ENCODE data around the gene ATXN7L1. TPM values are rescaled to one million over a fixed set of nuclear protein-coding genes. Genes with fewer than 3 reads are reported as not detected.
A peak's percentile ranks its signal among the peaks of the same experiment; 100 is the strongest.

Gene ATXN7L1
- total and polyA plus RNA-seq, 3 experiments from 2014 or later, result 9.0 to 18.0 (median 9.7) TPM

- H3K27ac Mint-ChIP-seq, result no peak overlapping the region
- no peaks in the 10 kb centered on the region for H3K4me1 ChIP-seq (ENCODE audit: insufficient read depth, low read length)
- H3K36me3 Mint-ChIP-seq, result peaks cover 4 to 15% (median 13%) of the 10 kb centered on the region in 3 donors
- no peak for DNase-seq
- no peaks in the 10 kb centered on the region for H3K27me3 ChIP-seq (ENCODE audit: insufficient read depth, low read length, poor library complexity, severe bottlenecking)
- no peak overlapping the region for H3K4me3 ChIP-seq (ENCODE audit: low read length)
- H3K27me3 Mint-ChIP-seq, result no peaks in the 10 kb centered on the region
- H3K27ac ChIP-seq (ENCODE audit: low read depth, low read length), result no peak overlapping the region
- ChIA-PET POLR2A (no interaction called here), CTCF (interaction anchor here (0.6 to 1.0 kb wide), 3 partner anchors 12 to 289 kb away, joined by 4 to 5 read pairs (median 4); no protein-coding TSS in a partner anchor)
- H3K36me3 ChIP-seq (ENCODE audit: insufficient read depth, low read length), result no peaks in the 10 kb centered on the region
- H3K4me3 Mint-ChIP-seq, result no peak overlapping the region
- H3K9me3 ChIP-seq (ENCODE audit: low read length), result no peaks in the 10 kb centered on the region
- peaks cover 0 to 2% (median 0%) of the 10 kb centered on the region in 3 donors for H3K4me1 Mint-ChIP-seq
- no peaks in the 10 kb centered on the region for H3K9me3 Mint-ChIP-seq
These were observed 123.6 kb downstream of the ATXN7L1 start for GRCh38 chr7:105752671-105753275.

DNA sequence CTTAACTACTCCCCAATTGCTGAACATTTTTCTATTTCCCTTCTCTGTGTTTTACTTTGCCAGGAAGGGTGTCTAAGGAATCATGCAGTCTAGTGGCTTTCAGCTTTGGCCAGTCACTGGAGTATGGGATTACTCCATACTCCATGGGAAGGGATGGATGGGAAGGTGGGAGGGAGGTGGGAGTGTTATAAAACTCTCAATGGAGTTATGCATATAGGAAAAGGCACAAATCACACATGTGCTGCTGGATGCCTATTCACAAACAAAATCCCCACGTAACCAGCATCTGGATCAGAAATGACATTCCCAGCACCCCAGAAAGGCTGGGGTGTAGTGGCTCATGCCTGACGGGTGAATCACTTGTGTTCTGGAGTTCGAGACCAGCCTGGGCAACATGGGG is 125.3 kb downstream of the ATXN7L1 start:
- Mint-ChIP-seq H3K27ac (peak overlapping the region in 1 of 8 donors; percentile 54), H3K4me3 (no peak overlapping the region), H3K36me3 (peaks cover 4 to 15% (median 13%) of the 10 kb centered on the region in 3 donors), H3K4me1 (peaks cover 0 to 2% (median 0%) of the 10 kb centered on the region in 3 donors), H3K9me3 (no peaks in the 10 kb centered on the region), H3K27me3 (no peaks in the 10 kb centered on the region)
- Histone ChIP-seq H3K4me3 (ENCODE audit: low read length) (no peak overlapping the region), H3K27ac (ENCODE audit: low read depth, low read length) (no peak overlapping the region), H3K36me3 (ENCODE audit: insufficient read depth, low read length) (no peaks in the 10 kb centered on the region), H3K4me1 (ENCODE audit: insufficient read depth, low read length) (no peaks in the 10 kb centered on the region), H3K27me3 (ENCODE audit: insufficient read depth, low read length, poor library complexity, severe bottlenecking) (no peaks in the 10 kb centered on the region), H3K9me3 (ENCODE audit: low read length) (no peaks in the 10 kb centered on the region)
- CTCF ChIA-PET, result interaction anchor here (1.3 to 1.6 kb wide), 2 partner anchors 10 to 292 kb away, joined by 4 to 7 read pairs; no protein-coding TSS in a partner anchor
- POLR2A ChIA-PET, result no interaction called here
- DNase-seq, result no peak

DNA sequence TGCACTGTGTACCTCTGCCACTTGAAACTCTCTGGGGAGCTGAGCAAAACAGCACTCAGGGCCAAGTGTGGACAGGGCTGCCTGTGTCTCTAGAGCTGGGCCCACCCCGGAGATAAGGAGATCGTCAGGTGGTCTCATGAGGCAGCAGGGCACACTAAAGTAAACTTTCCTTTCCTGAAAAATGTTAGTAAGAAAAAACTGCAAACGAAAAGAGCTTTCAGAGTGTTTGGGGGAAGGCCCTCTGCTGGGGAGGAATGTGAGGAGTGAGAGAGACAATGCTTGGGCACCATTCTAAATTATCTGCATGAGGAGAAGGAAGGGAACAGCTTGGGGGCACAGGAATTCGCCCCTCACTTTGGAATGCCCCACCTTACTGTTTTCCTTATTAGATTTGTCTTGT is 127.7 kb downstream of the ATXN7L1 start:
- H3K27ac ChIP-seq (ENCODE audit: low read depth, low read length), result no peak overlapping the region
- no peaks in the 10 kb centered on the region for H3K9me3 ChIP-seq (ENCODE audit: low read length)
- ChIA-PET POLR2A (interaction anchor here (1.1 kb wide), 1 partner anchor 9 kb away, joined by 3 read pairs; no protein-coding TSS in a partner anchor), CTCF (no interaction called here)
- H3K27me3 ChIP-seq (ENCODE audit: insufficient read depth, low read length, poor library complexity, severe bottlenecking), result no peaks in the 10 kb centered on the region
- no peaks in the 10 kb centered on the region for H3K36me3 ChIP-seq (ENCODE audit: insufficient read depth, low read length)
- DNase-seq, result no peak
- peaks cover 0 to 1% of the 10 kb centered on the region in 2 donors for H3K27me3 Mint-ChIP-seq
- H3K9me3 Mint-ChIP-seq, result no peaks in the 10 kb centered on the region
- peaks cover 4 to 15% (median 13%) of the 10 kb centered on the region in 3 donors for H3K36me3 Mint-ChIP-seq
- H3K4me1 ChIP-seq (ENCODE audit: insufficient read depth, low read length), result no peaks in the 10 kb centered on the region
- H3K4me1 Mint-ChIP-seq, result peaks cover 0 to 4% (median 0%) of the 10 kb centered on the region in 3 donors
- H3K27ac Mint-ChIP-seq, result peak overlapping the region in 1 of 8 donors; percentile 44
- H3K4me3 Mint-ChIP-seq, result no peak overlapping the region
- H3K4me3 ChIP-seq (ENCODE audit: low read length), result no peak overlapping the region

DNA sequence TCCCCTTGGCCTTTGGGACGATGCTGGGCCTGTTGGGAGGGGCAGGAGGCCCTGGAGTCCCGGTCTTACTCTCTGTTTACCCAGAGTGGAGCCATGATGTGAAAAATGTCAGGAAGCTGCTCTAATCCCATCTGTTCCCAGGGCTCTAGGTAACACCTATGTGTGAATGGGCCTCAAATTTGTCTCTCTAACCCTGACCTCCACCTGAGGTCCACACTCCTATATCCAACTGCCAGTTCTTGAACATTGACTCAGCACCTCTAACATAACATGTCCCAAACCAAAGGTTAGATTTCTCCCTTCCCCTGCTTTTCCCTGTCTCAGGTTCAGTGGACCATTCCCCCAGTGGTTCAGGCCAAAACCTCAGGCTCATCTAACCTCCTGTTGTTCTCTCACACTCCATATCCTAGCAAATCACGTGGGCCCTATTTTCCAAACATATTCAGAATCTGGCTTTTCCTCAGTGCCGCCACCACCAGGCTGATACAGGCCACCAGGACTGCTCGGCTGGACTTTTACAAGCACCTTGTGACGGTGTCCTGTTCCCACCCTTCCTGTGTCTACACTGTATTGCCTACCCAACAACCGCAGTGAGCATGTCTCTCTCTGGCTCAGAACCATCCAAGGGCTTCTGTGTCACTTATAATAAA is 130.6 kb downstream of the ATXN7L1 start:
- DNase-seq, result no peak
- no peaks in the 10 kb centered on the region for H3K9me3 ChIP-seq (ENCODE audit: low read length)
- Mint-ChIP-seq H3K4me3 (no peak overlapping the region), H3K9me3 (no peaks in the 10 kb centered on the region), H3K27ac (no peak overlapping the region), H3K27me3 (peaks cover 0 to 1% of the 10 kb centered on the region in 2 donors), H3K36me3 (peaks cover 2 to 14% (median 7%) of the 10 kb centered on the region in 3 donors), H3K4me1 (peaks cover 5 to 10% (median 6%) of the 10 kb centered on the region in 3 donors)
- H3K27me3 ChIP-seq (ENCODE audit: insufficient read depth, low read length, poor library complexity, severe bottlenecking), result no peaks in the 10 kb centered on the region
- no peak overlapping the region for H3K4me3 ChIP-seq (ENCODE audit: low read length)
- CTCF ChIA-PET, result interaction anchor here (0.9 kb wide), 1 partner anchor 54 kb away, joined by 3 read pairs; no protein-coding TSS in a partner anchor
- no peaks in the 10 kb centered on the region for H3K4me1 ChIP-seq (ENCODE audit: insufficient read depth, low read length)
- no peak overlapping the region for H3K27ac ChIP-seq (ENCODE audit: low read depth, low read length)
- H3K36me3 ChIP-seq (ENCODE audit: insufficient read depth, low read length), result no peaks in the 10 kb centered on the region
- POLR2A ChIA-PET, result no interaction called here

- no peaks in the 10 kb centered on the region for H3K27me3 ChIP-seq (ENCODE audit: insufficient read depth, low read length, poor library complexity, severe bottlenecking)
- peaks cover 15 to 23% (median 18%) of the 10 kb centered on the region in 3 donors for H3K4me1 Mint-ChIP-seq
- POLR2A ChIA-PET, result no interaction called here
These were observed 132.1 kb downstream of the ATXN7L1 start for GRCh38 chr7:105744258-105744657.

DNA sequence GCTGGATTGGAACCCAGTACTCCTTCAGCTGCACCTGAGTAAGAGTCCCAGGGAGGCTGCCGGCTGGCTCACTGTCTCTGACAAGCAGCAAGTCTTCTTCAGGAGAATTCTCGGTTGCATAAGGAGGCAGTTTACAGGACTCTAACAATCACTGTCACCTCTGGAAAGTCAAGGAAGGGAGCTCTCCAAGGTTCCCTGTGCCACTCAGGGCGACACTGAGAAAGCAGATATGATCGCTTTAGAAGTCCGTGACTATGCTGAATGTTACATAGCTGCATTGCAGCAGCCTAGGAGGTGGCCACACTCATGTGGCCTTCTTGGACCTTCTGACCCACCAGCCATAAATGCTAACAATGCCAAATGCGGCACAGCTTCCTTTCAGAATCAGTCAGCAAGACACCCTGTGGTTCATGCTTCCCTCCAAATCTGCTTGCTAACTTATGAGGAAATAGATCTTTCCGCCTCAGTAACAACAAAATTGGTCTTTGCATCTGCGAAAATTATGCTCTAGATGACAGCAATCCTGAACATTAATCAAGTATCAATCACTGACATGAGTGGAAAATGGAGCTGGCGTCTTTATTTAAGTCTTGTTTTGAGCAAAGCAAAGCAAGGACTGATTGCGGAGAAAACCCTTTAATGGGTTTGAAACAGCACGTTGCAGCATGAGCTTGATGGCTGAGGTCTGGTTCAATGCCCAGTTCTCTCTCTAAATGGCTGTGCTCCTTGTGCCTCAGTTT is 132.9 kb downstream of the ATXN7L1 start:
- POLR2A ChIA-PET, result no interaction called here
- peak overlapping the region in 1 of 7 donors; percentile 34 for H3K4me3 Mint-ChIP-seq

More at GRCh38 chr7:105744258-105744657, 132.1 kb downstream of the ATXN7L1 start:
- H3K27ac Mint-ChIP-seq, result no peak overlapping the region
- H3K4me1 ChIP-seq (ENCODE audit: insufficient read depth, low read length), result no peaks in the 10 kb centered on the region
- CTCF ChIA-PET, result interaction anchor here (1.2 kb wide), 1 partner anchor 10 kb away, joined by 3 read pairs; no protein-coding TSS in a partner anchor
- H3K9me3 Mint-ChIP-seq, result no peaks in the 10 kb centered on the region
- no peaks in the 10 kb centered on the region for H3K9me3 ChIP-seq (ENCODE audit: low read length)
- H3K27me3 Mint-ChIP-seq, result peaks cover 0 to 1% of the 10 kb centered on the region in 2 donors
- no peak overlapping the region for H3K4me3 ChIP-seq (ENCODE audit: low read length)
- H3K36me3 ChIP-seq (ENCODE audit: insufficient read depth, low read length), result no peaks in the 10 kb centered on the region
- DNase-seq, result no peak
- no peak overlapping the region for H3K4me3 Mint-ChIP-seq
- no peak overlapping the region for H3K27ac ChIP-seq (ENCODE audit: low read depth, low read length)
- H3K36me3 Mint-ChIP-seq, result peaks cover 0 to 8% (median 5%) of the 10 kb centered on the region in 3 donors

DNA sequence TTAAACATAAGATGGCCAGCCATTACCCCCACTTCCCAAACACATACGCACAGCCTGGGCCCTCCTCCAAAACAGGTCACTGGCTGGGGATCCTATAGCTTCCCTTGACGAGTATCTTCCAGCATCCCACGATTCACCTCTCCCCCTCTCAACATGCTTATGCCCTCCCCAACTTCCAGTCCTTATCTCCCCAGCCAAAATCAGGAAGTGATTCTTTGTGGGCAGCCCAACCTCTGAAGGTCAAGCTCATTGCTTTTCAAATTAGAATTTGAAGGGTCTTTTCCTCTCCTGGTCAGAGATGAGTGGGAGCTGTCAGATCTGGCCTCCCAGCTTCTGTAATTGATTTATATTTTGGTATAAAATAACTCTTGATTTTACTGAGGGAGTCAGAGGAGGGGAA is 133.6 kb downstream of the ATXN7L1 start:
- Mint-ChIP-seq H3K36me3 (peaks cover 0 to 6% (median 2%) of the 10 kb centered on the region in 3 donors), H3K4me3 (no peak overlapping the region), H3K4me1 (peaks cover 13 to 34% (median 24%) of the 10 kb centered on the region in 3 donors), H3K9me3 (no peaks in the 10 kb centered on the region), H3K27me3 (peaks cover 0 to 1% of the 10 kb centered on the region in 2 donors), H3K27ac (peak overlapping the region in 2 of 8 donors; percentile 2 to 15)
- no peak for DNase-seq
- H3K27me3 ChIP-seq (ENCODE audit: insufficient read depth, low read length, poor library complexity, severe bottlenecking), result no peaks in the 10 kb centered on the region
- H3K4me3 ChIP-seq (ENCODE audit: low read length), result no peak overlapping the region
- H3K27ac ChIP-seq (ENCODE audit: low read depth, low read length), result no peak overlapping the region
- no peaks in the 10 kb centered on the region for H3K9me3 ChIP-seq (ENCODE audit: low read length)
- H3K4me1 ChIP-seq (ENCODE audit: insufficient read depth, low read length), result no peaks in the 10 kb centered on the region
- CTCF ChIA-PET, result interaction anchor here (1.2 to 3.0 kb wide), 2 partner anchors 9 to 86 kb away, joined by 3 to 10 read pairs; no protein-coding TSS in a partner anchor
- POLR2A ChIA-PET, result no interaction called here
- no peaks in the 10 kb centered on the region for H3K36me3 ChIP-seq (ENCODE audit: insufficient read depth, low read length)

More for the DNA sequence above, 132.9 kb downstream of the ATXN7L1 start:
- Histone ChIP-seq H3K4me3 (ENCODE audit: low read length) (no peak overlapping the region), H3K27ac (ENCODE audit: low read depth, low read length) (no peak overlapping the region), H3K27me3 (ENCODE audit: insufficient read depth, low read length, poor library complexity, severe bottlenecking) (no peaks in the 10 kb centered on the region), H3K36me3 (ENCODE audit: insufficient read depth, low read length) (no peaks in the 10 kb centered on the region), H3K4me1 (ENCODE audit: insufficient read depth, low read length) (no peaks in the 10 kb centered on the region), H3K9me3 (ENCODE audit: low read length) (no peaks in the 10 kb centered on the region)
- no peak for DNase-seq
- CTCF ChIA-PET, result interaction anchor here (1.2 to 3.0 kb wide), 2 partner anchors 10 to 87 kb away, joined by 3 to 10 read pairs; no protein-coding TSS in a partner anchor
- no peak overlapping the region for H3K27ac Mint-ChIP-seq
- no peaks in the 10 kb centered on the region for H3K9me3 Mint-ChIP-seq
- peaks cover 0 to 4% (median 2%) of the 10 kb centered on the region in 3 donors for H3K36me3 Mint-ChIP-seq
- H3K27me3 Mint-ChIP-seq, result peaks cover 0 to 1% of the 10 kb centered on the region in 2 donors
- peaks cover 13 to 30% (median 24%) of the 10 kb centered on the region in 3 donors for H3K4me1 Mint-ChIP-seq
